H1 (cell line): ENCODE measurements around the gene NOS1AP.

Experiments
- JUND ChIP-seq: IDR thresholded peaks from 2 replicates; pipeline ENCODE4 v1.6.1; 2011; ENCODE audit warnings: mild to moderate bottlenecking, improper control_type of control experiment, low read length
- POLR2A ChIP-seq, 2 experiments: IDR thresholded peaks; 1 replicate in 1 of 2; 2 replicates in 1 of 2; pipeline ENCODE4 v1.6.1; 2011; ENCODE audit warnings: low read depth in 2 of 2, low read length in 2 of 2, mild to moderate bottlenecking in 2 of 2; ENCODE audit errors: control extremely low read depth in 1 of 2
- RAD21 ChIP-seq, 2 experiments: IDR thresholded peaks in 1 of 2; conservative IDR thresholded peaks in 1 of 2; 2 replicates each; pipeline ENCODE4 v1.6.1; 2011; ENCODE audit warnings: low read depth in 2 of 2, low read length in 2 of 2, improper control_type of control experiment in 1 of 2, inconsistent platforms in 1 of 2, mild to moderate bottlenecking in 1 of 2, moderate library complexity in 1 of 2
- SIX5 ChIP-seq: IDR thresholded peaks from 2 replicates; pipeline ENCODE4 v1.6.1; 2011; ENCODE audit warnings: mild to moderate bottlenecking, low read depth, low read length
- TF ChIP-seq, protein P1 (sequence below), 3 experiments: IDR thresholded peaks; 1 replicate in 2 of 3; 2 replicates in 1 of 3; pipeline versions ENCODE4 v1.5.1 to v1.6.1; 2011; ENCODE audit warnings: low read length in 3 of 3, mild to moderate bottlenecking in 3 of 3, inconsistent platforms in 2 of 3, low read depth in 1 of 3, moderate library complexity in 1 of 3; ENCODE audit not compliant: insufficient read depth in 1 of 3; ENCODE audit errors: control extremely low read depth in 1 of 3
- TF ChIP-seq, protein P2 (sequence below): IDR thresholded peaks from 2 replicates; pipeline ENCODE4 v1.6.1; 2011; ENCODE audit warnings: low read depth, mild to moderate bottlenecking, low read length; ENCODE audit not compliant: insufficient read depth

DNA sequence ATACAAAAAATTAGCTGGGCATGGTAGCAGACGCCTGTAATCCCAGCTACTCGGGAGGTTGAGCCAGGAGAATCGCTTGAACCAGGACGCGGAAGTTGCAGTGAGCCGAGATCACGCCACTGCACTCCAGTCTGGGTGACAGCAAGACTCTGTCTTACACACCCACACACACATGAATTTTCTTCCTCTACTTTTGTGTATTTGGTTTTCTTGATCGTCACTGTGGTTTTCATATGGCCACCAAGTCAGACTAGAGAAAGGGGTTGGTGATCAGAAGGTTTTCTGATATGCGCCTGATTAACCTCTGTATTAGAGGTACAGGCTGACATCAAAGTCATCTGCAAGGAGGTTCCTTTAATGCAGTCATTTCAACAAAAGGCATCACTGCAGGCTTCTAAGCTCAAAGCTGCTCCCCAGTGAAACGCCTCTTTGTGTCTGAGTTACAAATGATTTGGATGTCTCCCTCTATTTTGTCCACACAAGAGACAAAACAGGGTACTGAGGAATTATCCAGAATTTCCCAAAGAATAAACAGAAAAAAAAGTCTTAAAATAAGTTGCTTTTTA, 331.4 kb downstream of the NOS1AP start:
- TF ChIP-seq, protein P1, sequence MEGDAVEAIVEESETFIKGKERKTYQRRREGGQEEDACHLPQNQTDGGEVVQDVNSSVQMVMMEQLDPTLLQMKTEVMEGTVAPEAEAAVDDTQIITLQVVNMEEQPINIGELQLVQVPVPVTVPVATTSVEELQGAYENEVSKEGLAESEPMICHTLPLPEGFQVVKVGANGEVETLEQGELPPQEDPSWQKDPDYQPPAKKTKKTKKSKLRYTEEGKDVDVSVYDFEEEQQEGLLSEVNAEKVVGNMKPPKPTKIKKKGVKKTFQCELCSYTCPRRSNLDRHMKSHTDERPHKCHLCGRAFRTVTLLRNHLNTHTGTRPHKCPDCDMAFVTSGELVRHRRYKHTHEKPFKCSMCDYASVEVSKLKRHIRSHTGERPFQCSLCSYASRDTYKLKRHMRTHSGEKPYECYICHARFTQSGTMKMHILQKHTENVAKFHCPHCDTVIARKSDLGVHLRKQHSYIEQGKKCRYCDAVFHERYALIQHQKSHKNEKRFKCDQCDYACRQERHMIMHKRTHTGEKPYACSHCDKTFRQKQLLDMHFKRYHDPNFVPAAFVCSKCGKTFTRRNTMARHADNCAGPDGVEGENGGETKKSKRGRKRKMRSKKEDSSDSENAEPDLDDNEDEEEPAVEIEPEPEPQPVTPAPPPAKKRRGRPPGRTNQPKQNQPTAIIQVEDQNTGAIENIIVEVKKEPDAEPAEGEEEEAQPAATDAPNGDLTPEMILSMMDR (IDR thresholded peaks at IDR 0.05; ENCODE audit: control extremely low read depth in 1 of 3, insufficient read depth in 1 of 3, low read depth in 1 of 3, low read length in 3 of 3) = no peak
- no peak for TF ChIP-seq SIX5
- TF ChIP-seq POLR2A (IDR thresholded peaks at IDR 0.05; ENCODE audit: control extremely low read depth in 1 of 2, low read depth in 2 of 2, low read length in 2 of 2) = no peak
- TF ChIP-seq RAD21 (IDR thresholded peaks at IDR 0.05 in 1 of 2, conservative IDR thresholded peaks at IDR 0.05 in 1 of 2; ENCODE audit: low read depth in 2 of 2, low read length in 2 of 2) = no peak
- TF ChIP-seq, protein P2, sequence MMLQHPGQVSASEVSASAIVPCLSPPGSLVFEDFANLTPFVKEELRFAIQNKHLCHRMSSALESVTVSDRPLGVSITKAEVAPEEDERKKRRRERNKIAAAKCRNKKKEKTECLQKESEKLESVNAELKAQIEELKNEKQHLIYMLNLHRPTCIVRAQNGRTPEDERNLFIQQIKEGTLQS = no peak
- TF ChIP-seq JUND = no peak
